T-helper 1 cell treated with Interleukin-12 subunit alpha and Interleukin-12 subunit beta and Interleukin-4 antibody, amounts not matched to agents 30 ng/mL and 1 ng/mL, for 36 hours (primary cell): ENCODE results near the gene ZNF511. TPM values are rescaled to one million over a fixed set of nuclear protein-coding genes. Genes with fewer than 3 reads are reported as not detected.

Experiments used
- intact Hi-C: fragments of 100-400 bp; cut with micrococcal nuclease; formaldehyde crosslinking; loops from one replicate; pipeline ENCODE4 v1.15.1; 2024
- total RNA-seq: library from RNA; stranded (reverse); gene quantifications from 2 replicates; pipeline ENCODE4 v1.2.3, GENCODE V29; 2022

Gene ZNF511
- total RNA-seq, 1 donor from 2014 or later: 55.6 TPM

DNA sequence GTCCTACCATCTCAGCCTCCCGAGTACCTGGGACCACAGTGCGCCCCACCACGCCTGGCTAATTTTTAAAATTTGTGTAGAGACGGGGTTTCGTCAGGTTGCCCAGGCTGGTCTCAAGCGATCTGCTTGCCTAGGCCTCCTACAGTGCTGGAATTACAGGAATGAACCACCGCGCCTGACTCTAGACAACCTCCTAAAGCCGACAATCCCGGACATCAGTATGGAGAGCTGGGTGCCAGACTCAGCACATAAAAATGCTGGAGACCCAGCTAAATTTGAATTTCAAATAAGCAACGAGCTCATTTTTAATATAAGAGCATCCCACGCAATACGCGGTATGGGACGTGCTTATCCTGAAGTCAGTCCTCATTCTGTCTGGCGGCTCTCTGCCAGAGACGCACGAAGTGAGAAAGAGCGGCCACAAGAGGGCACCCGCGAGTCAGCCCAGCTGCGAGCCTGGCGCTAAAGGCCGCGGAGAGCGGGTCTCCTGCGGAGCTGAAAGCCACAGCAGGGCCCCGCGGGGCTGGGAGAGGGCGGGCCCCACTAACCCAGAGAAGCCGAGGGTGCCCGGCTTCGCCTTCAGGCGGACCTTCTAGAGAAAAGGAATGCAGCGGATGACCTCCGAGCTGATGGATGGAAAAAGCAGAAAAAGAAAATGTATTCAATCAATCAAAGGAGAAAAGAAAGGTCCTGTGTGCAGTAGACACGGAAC is 20.9 kb downstream of the ZNF511 start:
- intact Hi-C loops: loop anchor here (1.0 to 2.0 kb wide), 6 partner anchors 20 to 191 kb away; partner anchors contain the start of genes ECHS1, FUOM and MTG1

GRCh38 chr10:133332936-133333699 is 24.4 kb downstream of the ZNF511 start:
- intact Hi-C loops: no loop called here

GRCh38 chr10:133334503-133335245 is 26.0 kb downstream of the ZNF511 start:
- intact Hi-C loops: loop anchor here (1.0 kb wide), 1 partner anchor 27 kb away; no protein-coding TSS in a partner anchor

GRCh38 chr10:133335246-133336117 is 26.8 kb downstream of the ZNF511 start:
- intact Hi-C loops: loop anchor here (1.0 kb wide), 2 partner anchors 22 to 28 kb away; no protein-coding TSS in a partner anchor

- intact Hi-C loops: loop anchor here (1.0 kb wide), 1 partner anchor 21 kb away; no protein-coding TSS in a partner anchor
Measured at GRCh38 chr10:133336118-133336576, 27.4 kb downstream of the ZNF511 start.

GRCh38 chr10:133336577-133337369 is 28.1 kb downstream of the ZNF511 start, which contains the start of gene CALY:
Gene CALY (minus strand): TSS chr10:133336896. CDS start chr10:133328989, 7,907 bp downstream.
- intact Hi-C loops: loop anchor here (1.0 kb wide), 1 partner anchor 21 kb away; no protein-coding TSS in a partner anchor

- intact Hi-C loops: no loop called here
Measured at GRCh38 chr10:133337370-133337725, 28.6 kb downstream of the ZNF511 start.

DNA sequence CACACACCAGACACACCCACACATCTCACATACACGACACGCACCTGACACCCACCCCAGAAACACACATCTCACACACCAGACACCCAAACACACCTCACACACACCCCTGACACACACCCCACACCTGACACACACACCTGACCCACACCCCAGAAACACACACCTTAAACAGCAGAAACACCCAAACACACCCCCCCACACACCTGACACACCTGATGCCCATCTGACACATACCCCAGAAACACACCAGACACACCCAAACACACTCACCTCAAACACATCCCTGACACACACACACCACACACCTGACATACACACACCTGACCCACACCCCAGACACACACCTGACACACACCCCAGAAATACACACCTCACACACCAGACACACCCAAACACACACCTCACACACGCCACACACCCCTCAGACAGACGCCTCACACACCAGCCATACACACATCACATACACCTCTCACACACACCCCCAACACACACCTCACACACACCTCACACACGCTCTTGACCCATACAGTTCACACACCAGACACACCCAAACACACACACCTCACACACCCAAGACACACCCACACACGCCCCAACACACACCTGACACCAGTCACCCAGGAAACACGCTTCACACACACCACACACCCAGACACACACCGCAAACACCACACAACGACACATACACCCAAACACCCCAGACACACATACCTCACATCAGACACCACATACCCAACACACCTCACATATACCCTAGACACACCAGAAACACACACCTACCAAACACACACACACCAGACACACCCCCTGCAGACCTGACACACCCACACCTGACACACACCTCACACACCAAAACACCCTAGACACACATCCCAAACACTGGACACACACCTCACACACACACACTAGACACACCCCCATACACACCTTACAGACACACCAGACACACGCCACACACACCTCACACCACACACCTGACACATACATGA is 29.7 kb downstream of the ZNF511 start:
- intact Hi-C loops: no loop called here

GRCh38 chr10:133339708-133340380 is 31.1 kb downstream of the ZNF511 start:
- intact Hi-C loops: no loop called here

DNA sequence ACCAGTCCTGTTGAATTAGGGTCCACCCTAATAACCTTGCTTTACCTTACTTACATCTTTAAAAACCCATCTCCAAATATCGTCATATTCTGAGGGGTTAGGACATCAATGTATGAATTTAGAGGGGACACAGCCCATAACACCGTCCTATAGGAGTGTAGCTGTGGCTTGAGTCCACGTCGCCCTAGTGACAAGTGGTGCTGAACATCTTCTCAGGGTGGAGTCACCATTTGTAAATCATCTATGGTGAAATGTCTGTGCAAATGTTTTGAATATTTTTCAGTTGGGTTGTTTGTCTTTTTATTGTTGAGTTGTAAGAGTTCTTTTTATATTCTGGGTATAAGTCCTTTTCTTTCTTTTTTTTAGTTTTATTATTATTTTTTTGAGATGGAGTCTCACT is 33.3 kb downstream of the ZNF511 start:
- intact Hi-C loops: no loop called here

- intact Hi-C loops: no loop called here
Measured at GRCh38 chr10:133342942-133343341, 34.2 kb downstream of the ZNF511 start.

GRCh38 chr10:133343558-133343957 is 34.8 kb downstream of the ZNF511 start:
- intact Hi-C loops: no loop called here

- intact Hi-C loops: no loop called here
Measured at GRCh38 chr10:133344236-133344635, 35.5 kb downstream of the ZNF511 start.

GRCh38 chr10:133346413-133346812 is 37.7 kb downstream of the ZNF511 start:
- intact Hi-C loops: no loop called here

GRCh38 chr10:133347710-133348517 is 39.2 kb downstream of the ZNF511 start:
- intact Hi-C loops: no loop called here

- intact Hi-C loops: no loop called here
Measured at GRCh38 chr10:133349160-133349568, 40.5 kb downstream of the ZNF511 start.

GRCh38 chr10:133349577-133350011 is 40.9 kb downstream of the ZNF511 start:
- intact Hi-C loops: no loop called here
